GM23248 (cell line): ENCODE data around the gene OR4E1.
"Not testable (repeated sequence)": the region's sequence is repeated elsewhere in the genome, so short reads cannot be mapped to it uniquely, and the experiment has no call there.

Source experiments
- EZH2 ChIP-seq: fragments of 200-600 bp; sonication (generic); IDR thresholded peaks from 2 replicates; pipeline ENCODE4 v1.6.1; 2018; ENCODE audit warnings: antibody characterized with exemption, mild to moderate bottlenecking; ENCODE audit not compliant: insufficient read depth, poor library complexity, severe bottlenecking
- EZH2phosphoT487 ChIP-seq: fragments of 200-600 bp; sonication (generic); IDR thresholded peaks from 2 replicates; pipeline ENCODE4 v1.6.1; 2018; ENCODE audit warnings: antibody characterized with exemption, moderate library complexity, mild to moderate bottlenecking, low read depth; ENCODE audit not compliant: insufficient read depth

DNA sequence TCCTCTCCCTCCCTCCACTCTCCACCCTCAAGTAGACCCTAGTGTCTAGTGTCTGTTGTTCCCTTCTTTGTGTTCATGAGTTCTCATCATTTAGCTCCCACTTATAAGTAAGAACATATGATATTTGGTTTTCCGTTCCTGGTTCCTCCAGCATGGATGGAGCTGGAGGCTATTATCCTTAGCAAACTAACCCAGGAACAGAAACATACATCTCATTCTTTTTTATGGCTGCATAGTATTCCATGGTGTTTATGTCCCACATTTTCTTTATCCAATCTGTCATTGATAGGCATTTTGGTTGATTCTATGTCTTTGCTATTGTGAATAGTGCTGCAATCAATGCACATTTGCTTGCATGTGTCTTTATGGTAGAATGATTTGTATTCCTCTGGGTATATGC lies 43.1 kb downstream of the OR4E1 start:
- TF ChIP-seq EZH2, EZH2phosphoT487: not testable (repeated sequence)
